ENCODE results near the gene OR10A6. TPM values are rescaled to one million over a fixed set of nuclear protein-coding genes. Genes with fewer than 3 reads are reported as not detected.

OR10A6 gene
- polyA plus RNA-seq, 5 donors, result 0.04 to 0.09 (median 0.08) TPM

Other genes starting within 250 kb of the OR10A6 start
- gene OVCH2, start 224.8 kb downstream of the OR10A6 start, polyA plus RNA-seq (ENCODE audit: insufficient read depth in 1 of 5, insufficient read length in 5 of 5, low replicate concordance in 1 of 5), result 1 to 10 TPM; 3.0 to 8.8 (median 5.3) TPM
- under 1 TPM in 2 of 5 donors, not detected in 3; 0.18 to 0.27 TPM for gene OR5P2, start 134.3 kb downstream of the OR10A6 start, polyA plus RNA-seq (ENCODE audit: insufficient read depth in 1 of 5, insufficient read length in 5 of 5, low replicate concordance in 1 of 5)
- not detected for gene OR5P3, start 100.4 kb downstream of the OR10A6 start, polyA plus RNA-seq (ENCODE audit: insufficient read depth in 1 of 5, insufficient read length in 5 of 5, low replicate concordance in 1 of 5)
- gene OR10A3, start 10.4 kb upstream of the OR10A6 start, polyA plus RNA-seq (ENCODE audit: insufficient read depth in 1 of 5, insufficient read length in 5 of 5, low replicate concordance in 1 of 5), result under 1 TPM; 0.05 to 0.12 (median 0.08) TPM
- gene NLRP10, start 34.2 kb upstream of the OR10A6 start, polyA plus RNA-seq (ENCODE audit: insufficient read depth in 1 of 5, insufficient read length in 5 of 5, low replicate concordance in 1 of 5), result under 1 TPM in 1 of 5 donors, not detected in 4; 0.21 TPM
- 100 to 1,000 TPM; 302 to 359 (median 324) TPM for gene EIF3F, start 56.1 kb upstream of the OR10A6 start, polyA plus RNA-seq (ENCODE audit: insufficient read depth in 1 of 5, insufficient read length in 5 of 5, low replicate concordance in 1 of 5)
- 10 to 100 TPM; 25.0 to 28.6 (median 26.8) TPM for gene TUB, start 149.9 kb upstream of the OR10A6 start, polyA plus RNA-seq (ENCODE audit: insufficient read depth in 1 of 5, insufficient read length in 5 of 5, low replicate concordance in 1 of 5)
- gene RIC3, start 237.8 kb upstream of the OR10A6 start, polyA plus RNA-seq (ENCODE audit: insufficient read depth in 1 of 5, insufficient read length in 5 of 5, low replicate concordance in 1 of 5), result 1 to 10 TPM; 1.9 to 3.7 (median 2.9) TPM